Globus pallidus (tissue), 1 donor: Measurements from ENCODE around the gene FOXI1.
A peak's percentile ranks its signal among the peaks of the same experiment; 100 is the strongest.
"Not testable (repeated sequence)": the region's sequence is repeated elsewhere in the genome, so short reads cannot be mapped to it uniquely, and the experiment has no call there.

Experiments used
- DNase-seq: peaks from one replicate; pipeline ENCODE4 v3.0.0-alpha.2; 2015; ENCODE audit warnings: low spot score

The FOXI1 gene

GRCh38 chr5:170092455-170093101 lies 13.1 kb upstream of the FOXI1 start:
- no peak for DNase-seq

- not testable (repeated sequence) for DNase-seq
These were observed 11.4 kb upstream of the FOXI1 start for GRCh38 chr5:170094329-170094728.

- DNase-seq: no peak
These were observed 10.1 kb upstream of the FOXI1 start for GRCh38 chr5:170095646-170096045.

GRCh38 chr5:170097934-170098333 lies 7.8 kb upstream of the FOXI1 start:
- DNase-seq: peak; percentile 15

GRCh38 chr5:170100066-170100943 lies 5.4 kb upstream of the FOXI1 start:
- peak; percentile 70 for DNase-seq

GRCh38 chr5:170103447-170103846 lies 2.2 kb upstream of the FOXI1 start:
- DNase-seq: no peak

- no peak for DNase-seq
These were observed 1.4 kb upstream of the FOXI1 start for GRCh38 chr5:170104299-170104698.

GRCh38 chr5:170104710-170105109 lies 987 bp upstream of the FOXI1 start:
- no peak for DNase-seq

GRCh38 chr5:170107674-170108073 lies 2.0 kb downstream of the FOXI1 start:
- DNase-seq: no peak

- no peak for DNase-seq
These were observed 2.6 kb downstream of the FOXI1 start for GRCh38 chr5:170108266-170108785.

- DNase-seq: no peak
These were observed 3.6 kb downstream of the FOXI1 start for GRCh38 chr5:170109059-170110031.

- DNase-seq: no peak
These were observed 4.8 kb downstream of the FOXI1 start for GRCh38 chr5:170110403-170111087.

- no peak for DNase-seq
These were observed 5.5 kb downstream of the FOXI1 start for GRCh38 chr5:170111088-170111785.

- no peak for DNase-seq
These were observed 7.3 kb downstream of the FOXI1 start for GRCh38 chr5:170112876-170113521.

- DNase-seq: no peak
These were observed 7.8 kb downstream of the FOXI1 start for GRCh38 chr5:170113522-170113900.

- DNase-seq: no peak
These were observed 8.6 kb downstream of the FOXI1 start for GRCh38 chr5:170114271-170114670.

GRCh38 chr5:170115925-170116324 lies 10.2 kb downstream of the FOXI1 start:
- no peak for DNase-seq

- no peak for DNase-seq
These were observed 12.0 kb downstream of the FOXI1 start for GRCh38 chr5:170117736-170118135.

- DNase-seq: no peak
These were observed 14.9 kb downstream of the FOXI1 start for GRCh38 chr5:170120576-170120975.

- DNase-seq: no peak
These were observed 15.6 kb downstream of the FOXI1 start for GRCh38 chr5:170121321-170121720.
